ENCODE results near the gene TDRD3.
"Not testable (repeated sequence)": the region's sequence is repeated elsewhere in the genome, so short reads cannot be mapped to it uniquely, and the experiment has no call there.

TDRD3 gene

DNA sequence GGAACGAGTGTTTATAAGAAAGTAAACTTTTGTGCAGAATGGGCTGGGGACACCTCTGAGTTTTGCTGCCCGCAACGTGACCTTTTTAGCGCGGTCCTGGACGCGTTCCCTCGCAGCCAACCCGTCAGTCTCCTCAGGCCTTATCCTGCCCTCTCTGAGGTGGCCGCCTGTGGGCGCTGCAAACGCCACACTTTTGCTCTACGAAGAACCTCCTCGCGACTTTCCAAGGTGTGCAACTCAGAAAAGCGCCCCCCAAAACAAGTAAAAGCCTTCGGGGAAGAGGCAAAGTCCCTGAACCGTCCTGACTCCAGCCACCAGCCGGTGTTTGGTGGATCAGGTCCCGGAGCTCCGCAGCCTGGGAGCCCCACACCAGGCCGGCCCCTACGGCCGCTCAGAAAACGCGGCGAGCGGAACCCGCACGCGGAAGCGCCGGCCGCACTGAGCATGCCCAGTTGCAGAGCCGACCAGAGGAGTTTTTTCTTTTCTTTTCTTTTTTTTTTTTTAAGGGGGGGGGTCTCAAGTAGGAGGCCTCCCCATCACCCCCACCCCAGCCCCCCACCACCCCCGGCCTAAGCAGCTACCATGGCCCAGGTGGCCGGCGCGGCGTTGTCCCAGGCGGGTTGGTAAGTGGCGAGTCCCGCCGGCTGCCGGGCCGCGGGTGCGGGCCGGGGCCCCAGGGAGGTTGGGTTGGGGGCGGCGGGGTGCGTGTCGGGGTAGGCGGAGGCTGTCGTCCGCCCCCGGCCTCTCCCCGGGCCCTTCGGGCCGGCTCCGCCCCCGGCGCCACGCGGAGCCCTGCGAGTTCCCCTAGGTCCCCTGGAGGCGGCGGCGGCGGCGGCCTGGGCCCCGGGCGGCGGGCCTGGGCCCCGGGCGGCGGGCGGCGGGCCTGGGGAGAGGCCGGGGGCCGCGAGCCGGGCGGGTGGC lies at the start of gene TDRD3:
TDRD3 (plus strand) TSS at position 438 of the 921 bp plus-strand sequence; CDS start at position 583, 145 bp downstream.
- DNase-seq (ENCODE audit: low read depth) = peak; percentile 83

DNA sequence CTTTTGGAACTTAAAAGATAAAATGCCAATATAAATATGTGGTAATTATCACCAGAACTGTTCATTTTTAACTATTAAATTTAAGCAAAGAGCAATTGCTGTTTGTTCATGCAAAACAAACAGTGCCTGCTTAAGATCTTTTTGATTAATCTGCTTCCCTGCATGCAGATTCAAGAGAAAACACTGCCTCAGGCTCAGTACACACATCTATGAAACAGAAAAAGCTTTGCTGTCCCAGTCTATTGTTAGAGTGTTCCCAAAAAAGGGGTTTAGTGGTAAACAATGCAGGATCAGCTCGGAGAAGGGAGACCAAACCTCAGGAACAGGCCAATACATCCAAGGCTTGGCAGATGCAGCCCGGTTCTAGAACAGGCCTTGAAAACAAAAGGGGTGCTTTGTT lies 49.3 kb upstream of the TDRD3 start:
- DNase-seq (ENCODE audit: low read depth) = no peak

DNA sequence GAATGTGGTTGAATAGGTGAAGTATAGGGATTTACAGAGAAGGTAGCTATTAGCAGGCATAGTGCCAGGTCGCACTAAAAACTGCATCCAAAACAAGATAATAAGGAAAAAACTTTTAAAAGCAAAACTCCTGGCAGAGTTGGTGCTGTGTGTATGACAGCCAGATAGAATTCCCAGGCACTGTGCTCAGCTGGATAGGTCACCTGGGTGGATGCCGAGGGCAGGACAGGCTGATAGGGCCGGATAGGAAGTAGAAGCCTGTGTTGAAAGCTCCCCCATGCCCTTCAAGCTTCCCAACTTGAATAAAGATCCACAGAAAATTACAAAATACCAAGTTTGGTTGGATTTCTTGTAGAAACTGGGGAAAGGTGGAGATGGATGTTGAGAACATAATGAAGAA lies 48.9 kb upstream of the TDRD3 start:
- DNase-seq (ENCODE audit: low read depth) = no peak

DNA sequence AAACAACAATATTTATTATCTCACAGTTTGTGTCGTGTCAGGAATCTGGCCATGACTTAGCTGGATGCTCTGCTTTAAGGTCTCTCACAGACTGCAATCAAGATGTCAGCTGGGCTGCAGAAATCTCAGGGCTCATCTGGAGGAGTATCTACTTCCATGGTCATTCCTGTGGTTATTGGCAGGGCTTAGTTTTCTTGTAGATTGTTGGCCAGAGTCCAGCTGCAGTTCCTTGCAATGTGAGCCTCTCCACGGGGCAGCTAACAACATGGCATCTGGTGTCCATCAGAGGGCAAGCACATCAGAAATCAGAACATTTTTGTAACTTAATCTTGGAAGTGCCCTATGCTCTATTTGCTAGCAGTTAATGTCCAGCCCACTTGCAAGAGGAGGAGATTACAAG lies 45.7 kb upstream of the TDRD3 start:
- peak; percentile 88 for DNase-seq (ENCODE audit: low read depth)

DNA sequence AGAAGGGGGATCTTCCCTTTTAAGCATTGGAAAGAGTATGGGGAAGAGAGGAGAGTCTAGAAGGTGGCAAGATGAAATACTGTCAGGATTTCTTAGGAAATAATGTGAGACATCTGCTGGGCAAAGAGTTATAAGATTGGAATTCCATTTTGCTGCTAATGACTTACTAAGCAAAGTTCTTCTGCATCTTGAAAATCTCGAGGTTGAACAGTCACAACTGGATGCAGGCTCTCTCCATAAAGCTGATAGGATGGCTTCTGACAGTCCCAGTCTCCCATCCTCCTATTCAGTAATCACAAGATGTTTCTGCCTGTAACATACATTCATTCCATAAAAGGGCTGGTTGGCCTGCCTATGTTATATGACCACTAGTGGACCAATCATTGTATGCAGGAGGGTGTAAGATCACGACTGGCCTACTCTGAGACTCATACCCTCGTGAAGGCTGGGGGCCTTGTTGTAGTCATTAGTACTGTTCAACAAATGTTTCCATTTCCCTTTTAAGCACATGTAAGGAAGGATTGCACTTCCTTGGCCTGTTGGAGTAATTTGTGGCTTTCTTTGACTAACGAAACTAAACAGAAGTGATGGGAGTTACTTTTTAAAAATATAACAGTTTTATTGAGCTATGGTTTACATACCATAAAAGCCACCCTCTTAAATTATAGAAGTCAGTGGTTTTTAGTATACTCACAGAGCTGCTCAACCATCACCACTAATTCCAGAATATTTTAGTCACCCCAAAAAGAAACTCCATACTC lies 45.0 kb upstream of the TDRD3 start:
- DNase-seq (ENCODE audit: low read depth) = peak; percentile 34

DNA sequence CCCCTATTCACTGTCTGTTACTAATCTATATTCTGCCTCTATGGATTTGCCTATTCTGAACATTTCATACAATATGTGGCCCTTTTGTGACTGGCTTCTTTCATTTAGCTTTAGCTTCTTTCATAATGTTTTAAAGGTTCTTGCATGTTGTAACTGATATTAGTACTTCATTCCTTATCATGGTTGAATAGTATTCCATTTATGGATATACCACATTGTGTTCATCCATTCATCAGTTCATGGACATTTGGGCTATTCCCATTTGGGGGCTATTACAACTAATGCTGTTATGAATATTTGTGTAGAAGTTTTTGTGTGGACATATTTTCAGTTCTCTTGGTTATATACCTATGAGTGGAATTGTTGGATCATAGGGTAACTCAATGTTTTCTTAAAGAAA lies 44.4 kb upstream of the TDRD3 start:
- no peak for DNase-seq (ENCODE audit: low read depth)

DNA sequence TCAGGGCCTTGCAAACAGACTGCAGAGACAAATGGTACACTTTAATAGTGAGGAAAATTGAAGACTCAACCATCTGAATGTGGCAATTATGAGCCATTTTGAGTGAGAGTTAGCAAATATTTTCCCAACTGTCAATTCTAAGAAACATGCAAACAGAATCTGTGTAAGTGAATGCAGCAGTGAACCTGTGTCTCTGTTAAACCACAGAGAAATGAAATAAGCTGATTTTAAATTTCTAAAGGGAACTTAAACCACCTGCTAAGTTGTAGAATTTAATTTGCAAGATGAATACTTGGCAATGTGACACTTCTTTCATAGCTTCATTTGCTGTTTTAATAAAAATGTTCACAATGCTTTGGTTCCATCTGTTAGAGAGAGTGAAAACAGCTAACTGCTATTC lies 42.0 kb upstream of the TDRD3 start:
- DNase-seq (ENCODE audit: low read depth) = no peak

DNA sequence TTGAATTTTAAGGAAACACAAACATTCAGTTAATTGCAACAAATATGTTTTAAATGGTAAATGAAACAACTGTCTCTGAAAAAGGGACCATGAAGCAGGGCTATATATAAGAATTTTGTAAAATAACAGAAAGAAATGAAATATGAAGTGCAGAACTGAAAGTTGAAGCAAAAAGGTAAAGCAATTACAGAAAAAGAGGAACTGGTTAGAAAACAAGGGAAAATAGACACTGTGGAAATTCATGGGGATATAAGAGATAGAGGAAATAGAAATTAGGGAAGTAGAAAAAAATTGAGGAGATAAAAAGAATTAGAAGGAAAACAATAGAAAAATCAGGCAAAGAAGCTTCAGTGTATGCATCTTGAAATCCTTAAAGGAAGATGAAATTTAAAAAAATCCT lies 40.0 kb upstream of the TDRD3 start:
- no peak for DNase-seq (ENCODE audit: low read depth)

DNA sequence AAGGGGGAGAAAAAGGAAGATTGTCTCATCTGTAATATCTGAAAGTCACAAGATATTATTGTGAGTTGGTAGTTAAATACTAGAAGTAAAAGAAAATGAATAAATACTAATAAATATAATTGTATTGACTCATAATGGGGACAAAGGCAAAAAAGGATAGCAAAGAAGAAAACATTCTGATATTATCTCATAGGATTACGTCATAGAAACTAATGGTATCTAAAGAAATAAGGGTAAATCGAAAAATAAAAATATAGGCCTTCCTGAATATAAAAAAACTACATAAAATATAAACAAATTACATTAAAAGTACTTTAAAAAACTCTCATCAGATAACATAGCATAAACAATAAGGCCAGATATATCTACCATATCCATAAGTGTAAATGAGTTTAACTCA lies 38.6 kb upstream of the TDRD3 start:
- no peak for DNase-seq (ENCODE audit: low read depth)

DNA sequence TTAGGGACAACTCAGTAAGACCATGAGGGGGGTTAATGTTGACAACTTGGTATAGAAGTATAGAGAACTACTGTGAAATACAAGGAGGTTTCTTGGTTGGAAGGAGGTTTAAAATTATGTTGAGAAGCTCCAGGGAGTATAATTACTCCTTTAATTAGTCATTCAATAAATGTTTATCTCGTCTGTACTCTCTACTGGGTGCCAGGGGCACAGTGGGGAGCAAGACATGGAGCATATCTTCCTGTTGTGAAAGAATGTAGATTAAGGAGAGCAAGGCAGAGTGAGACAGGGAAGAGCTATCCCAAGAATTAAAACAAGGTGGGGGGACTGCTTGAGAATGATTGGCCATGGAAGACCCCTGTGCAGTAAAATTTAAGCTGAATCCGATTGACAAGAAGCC lies 33.7 kb upstream of the TDRD3 start:
- no peak for DNase-seq (ENCODE audit: low read depth)

DNA sequence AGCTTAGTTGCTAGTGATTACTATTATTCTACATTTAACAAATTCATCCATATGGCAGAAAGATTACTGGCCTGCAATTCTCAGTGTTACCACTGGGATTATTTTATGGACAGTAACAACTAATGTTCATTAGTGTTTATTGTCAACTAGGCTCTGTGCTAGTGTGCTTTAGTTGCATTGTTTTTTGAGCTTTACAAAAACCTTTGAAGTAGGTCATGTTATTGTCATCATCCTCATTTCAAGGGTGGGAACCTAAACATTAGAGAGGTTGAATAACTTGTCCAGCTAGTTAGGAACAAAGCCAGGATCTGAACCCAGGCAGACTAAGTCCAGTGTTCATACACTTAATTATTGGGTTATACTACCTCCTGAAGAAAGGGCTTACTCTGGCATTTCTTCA lies 27.8 kb upstream of the TDRD3 start:
- DNase-seq (ENCODE audit: low read depth) = no peak

DNA sequence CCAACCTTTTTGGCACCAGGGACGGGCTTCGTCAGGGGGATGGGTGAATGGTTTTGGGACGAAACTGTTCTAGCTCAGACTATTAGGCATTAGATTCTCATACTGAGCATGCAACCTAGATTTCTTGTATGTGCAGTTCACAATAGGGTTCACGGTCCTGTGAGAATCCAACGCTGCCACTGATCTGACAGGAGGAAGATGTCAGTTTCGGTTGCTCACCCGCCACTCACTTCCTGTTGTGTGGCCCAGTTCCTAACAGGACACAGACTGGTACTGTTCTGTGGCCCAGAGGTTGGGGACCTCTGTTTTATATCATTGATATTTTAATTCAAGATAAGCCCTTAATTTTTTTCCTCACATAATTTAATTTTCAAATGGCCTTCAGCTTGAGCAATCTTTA lies 26.7 kb upstream of the TDRD3 start:
- DNase-seq (ENCODE audit: low read depth) = no peak

DNA sequence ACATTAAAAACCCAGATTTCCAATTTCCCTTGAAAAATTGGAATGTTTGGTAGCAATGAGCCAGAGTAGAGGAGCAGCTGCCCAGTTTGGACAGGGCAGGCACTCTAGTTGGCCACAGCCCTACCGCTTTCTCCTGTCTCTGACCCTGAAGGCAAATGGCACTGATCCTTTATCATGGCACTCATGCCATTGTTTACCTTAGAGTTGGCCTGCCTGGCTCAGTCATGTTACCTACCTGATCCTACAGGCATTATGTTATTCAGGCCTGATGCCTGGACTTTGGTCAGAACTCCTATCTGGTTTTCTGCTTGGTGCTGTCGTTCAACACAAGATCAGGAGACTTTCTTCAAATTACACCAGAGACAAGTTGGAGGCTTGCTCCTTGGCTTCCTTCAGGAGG lies 24.9 kb upstream of the TDRD3 start:
- DNase-seq (ENCODE audit: low read depth) = no peak

DNA sequence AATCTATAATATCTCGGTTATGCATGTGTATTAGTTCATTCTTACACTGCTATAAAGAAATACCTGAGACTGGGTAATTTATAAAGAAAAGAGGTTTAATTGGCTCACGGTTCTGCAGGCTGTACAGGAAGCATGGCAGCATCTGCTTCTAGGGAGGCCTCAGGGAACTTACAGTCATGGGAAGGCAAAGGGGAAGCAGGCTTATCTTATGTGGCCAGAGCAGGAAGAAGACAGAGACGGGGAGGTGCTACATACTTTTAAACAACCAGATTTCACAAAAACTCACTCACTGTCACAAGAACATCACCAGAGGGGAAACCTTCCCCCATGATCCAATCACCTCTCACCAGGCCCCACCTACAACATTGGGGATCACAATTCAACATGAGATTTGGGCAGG lies 17.7 kb upstream of the TDRD3 start:
- DNase-seq (ENCODE audit: low read depth) = not testable (repeated sequence)

DNA sequence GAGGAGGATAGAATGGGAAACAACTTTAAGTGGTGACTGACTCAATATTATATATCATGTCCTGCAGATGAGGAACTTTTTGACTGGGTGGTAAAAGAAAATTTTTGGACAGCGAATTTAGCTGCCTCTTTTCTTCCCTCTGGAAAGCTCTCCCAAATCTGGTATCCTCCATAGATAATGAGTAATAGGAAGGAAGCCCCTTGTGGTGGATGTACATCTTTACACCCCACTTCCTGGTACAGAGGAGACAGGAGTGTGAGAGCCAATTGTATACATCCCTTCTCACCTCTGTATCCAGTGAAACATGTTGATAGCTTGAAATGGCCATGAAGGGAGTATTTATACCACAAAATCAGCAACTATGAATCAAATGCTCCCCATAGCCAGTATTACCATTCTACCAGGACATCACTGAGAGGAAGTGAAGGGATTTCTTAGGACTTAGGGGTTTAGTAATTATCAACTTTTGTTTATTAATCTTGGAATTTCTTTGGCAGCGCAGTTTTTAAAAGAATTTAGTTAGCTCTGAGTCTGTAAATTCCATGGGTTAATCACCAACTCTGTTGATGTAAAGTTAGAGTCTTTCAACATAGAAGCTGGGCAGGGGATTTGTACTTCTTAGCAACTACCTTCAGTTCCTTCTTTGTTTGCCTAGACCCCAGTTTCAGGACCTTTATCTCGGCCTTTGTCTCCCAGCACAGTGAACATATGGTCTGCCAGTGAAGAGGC lies 17.0 kb upstream of the TDRD3 start:
- peak; percentile 5 for DNase-seq (ENCODE audit: low read depth)

DNA sequence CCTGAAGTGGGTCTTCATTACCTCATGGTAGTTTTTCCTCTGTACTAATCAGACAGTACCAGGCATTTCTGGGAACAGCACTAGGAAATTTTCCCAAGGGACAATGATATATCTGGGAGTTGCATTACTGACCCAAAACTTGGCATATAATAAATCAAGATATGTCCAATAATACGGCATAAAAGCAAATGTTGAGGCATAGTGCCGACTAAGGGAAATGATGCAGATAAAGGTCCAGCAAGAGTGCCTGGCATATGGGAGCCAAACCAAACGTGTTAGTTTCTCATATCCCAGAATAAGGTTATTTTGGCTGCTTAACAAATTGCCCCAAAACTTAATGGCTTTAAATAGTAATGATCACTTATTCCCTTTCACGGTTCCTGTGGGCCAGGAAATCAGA lies 12.1 kb upstream of the TDRD3 start:
- no peak for DNase-seq (ENCODE audit: low read depth)

DNA sequence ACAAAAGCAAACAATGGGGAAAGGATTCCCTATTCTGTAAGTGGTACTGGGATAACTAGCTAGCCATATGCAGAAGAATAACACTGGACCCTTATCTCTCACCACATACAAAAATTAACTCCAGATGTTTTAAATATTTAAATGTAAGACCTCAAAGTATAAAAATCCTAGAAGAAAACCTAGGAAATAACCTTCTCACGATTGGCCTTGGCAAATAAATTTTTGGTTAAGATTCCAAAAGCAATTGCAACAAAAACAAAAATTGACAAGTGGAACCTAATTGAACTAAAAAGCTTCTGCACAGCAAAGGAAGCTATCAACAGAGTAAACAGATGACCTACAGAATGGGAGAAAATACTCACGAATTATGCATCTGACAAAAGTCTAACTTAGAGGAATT lies 10.8 kb upstream of the TDRD3 start:
- DNase-seq (ENCODE audit: low read depth) = no peak

DNA sequence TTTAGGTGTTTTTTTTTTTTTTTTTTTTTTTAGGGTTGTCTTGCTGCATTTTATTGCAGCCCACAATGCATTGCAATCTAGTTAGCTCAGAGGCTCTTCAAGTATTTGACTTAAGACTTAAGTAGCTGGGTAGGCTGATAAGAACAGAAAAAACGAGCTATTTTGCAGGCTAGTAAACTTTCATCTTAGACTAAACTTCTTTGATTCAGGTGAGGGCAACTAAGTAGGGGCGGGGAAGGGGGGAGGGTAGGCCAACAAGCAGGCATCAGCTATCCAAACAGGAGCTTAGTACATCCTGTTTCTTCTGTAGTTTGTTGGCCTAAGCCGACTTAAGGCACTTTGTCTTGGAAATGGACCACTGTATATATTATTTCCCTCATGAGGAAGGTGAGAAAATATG lies 4.9 kb upstream of the TDRD3 start:
- DNase-seq (ENCODE audit: low read depth) = no peak

DNA sequence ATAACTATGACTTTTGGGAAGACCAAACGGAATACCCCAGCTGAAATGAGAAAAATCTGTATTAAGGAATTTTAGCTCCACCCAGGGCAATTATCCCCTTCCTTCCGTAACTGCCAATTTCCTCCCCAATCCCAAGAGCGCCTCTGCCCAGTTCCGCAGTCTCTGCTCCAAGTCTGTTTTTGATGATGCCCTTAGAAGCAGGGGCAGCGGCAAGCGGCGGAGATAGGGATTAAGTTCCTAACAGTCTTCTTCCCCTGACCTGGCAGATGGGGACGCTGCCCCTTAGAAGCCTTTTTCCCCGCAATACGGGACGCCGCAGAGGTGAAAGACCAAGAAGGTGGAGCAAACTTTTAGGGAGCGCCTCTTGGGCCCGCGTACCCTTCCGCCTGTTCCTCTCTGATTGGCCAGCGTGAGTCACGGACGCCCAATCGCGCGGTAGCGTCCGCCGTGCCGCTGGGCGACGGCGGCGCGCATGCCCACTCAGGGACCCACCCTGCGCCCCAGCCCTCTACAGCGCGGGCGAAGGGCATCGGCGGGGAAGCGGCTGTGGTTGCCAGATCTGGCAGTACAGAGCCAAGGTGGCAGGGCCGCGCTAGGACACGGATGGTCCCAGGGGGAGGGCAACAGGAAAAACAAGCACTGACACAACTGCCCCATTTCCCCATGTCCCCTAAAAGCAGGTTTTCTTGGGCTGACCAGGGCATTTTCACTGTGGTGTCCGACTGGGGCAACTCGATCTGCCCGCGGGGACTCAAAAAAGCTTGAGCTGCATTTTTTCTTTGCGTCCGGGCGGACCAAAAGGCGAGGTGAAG lies 843 bp upstream of the TDRD3 start:
- peak; percentile 89 for DNase-seq (ENCODE audit: low read depth)

DNA sequence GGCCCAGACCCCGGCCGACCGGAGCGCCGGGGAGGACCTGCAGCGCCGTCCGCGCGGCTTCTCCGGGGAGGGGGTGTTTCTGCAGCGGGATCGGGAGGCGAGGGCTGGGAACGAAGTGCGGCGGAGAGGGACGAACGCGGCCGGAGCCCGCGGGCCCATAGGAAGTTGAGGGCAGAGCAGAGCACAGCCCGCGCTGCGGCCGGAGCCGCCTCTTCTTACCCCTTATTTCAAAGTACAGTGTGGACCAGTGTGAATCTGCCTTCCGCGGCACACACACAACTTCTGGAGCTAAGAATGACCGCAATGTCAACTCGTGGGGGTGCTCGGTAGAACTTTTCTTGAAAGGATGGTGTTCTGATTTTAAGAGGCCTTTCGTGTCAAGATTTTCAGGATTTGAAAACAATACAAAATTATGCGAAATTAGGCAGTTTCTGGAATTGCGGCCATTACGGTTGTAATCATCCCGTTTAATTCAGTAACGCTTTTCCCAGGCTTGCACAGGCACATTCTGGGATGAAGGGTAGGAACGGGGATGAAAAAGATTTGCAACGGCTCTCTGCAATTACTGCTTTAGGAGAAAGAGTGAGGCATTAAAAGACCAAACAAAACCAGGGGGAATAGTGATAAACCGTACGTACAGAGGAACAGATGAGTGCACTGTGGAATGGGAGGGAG lies 821 bp downstream of the TDRD3 start:
- peak; percentile 73 for DNase-seq (ENCODE audit: low read depth)

DNA sequence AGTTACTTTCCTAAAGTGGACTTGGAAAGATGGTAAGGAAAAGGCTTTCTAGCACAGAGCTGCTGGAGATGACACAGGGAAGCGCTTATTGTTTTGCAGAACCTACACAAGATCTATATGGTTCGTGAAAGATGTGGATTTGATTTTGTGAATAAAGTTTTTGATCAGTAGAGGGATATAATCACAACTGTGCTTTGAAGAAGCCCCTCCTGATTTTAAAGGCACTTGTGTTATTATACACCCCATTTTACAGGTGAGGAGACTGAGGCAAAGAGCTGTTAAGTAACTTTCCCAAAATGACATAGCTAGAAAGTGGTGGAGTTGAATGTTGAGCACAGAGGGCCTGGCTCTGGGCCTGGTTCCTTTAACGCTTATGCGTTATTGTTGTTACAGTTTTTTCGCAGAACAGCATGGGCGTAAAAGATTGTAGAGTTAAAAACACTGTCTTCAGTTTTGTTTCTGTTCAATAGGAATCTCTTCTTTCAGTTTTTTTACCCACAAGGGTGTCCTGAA lies 1.4 kb downstream of the TDRD3 start:
- DNase-seq (ENCODE audit: low read depth) = no peak
